Caco-2 (cell line): Measurements from ENCODE around the gene PTPRN2. TPM values are rescaled to one million over a fixed set of nuclear protein-coding genes. Genes with fewer than 3 reads are reported as not detected.

Experiments
- BruUV-seq: library from RNA; stranded (reverse); fragments of 400-500 nt; replicated peaks from 2 replicates; lab custom pipeline; 2021; lab: Mats Ljungman, UMichigan
- CTCF ChIA-PET: fragments of 300-600 bp; sonication (Branson Sonifier 250); formaldehyde crosslinking; loops from one replicate; lab custom pipeline; 2022; ENCODE audit warnings: antibody characterized with exemption; lab: Charles Lee
- POLR2A ChIA-PET: fragments of 300-600 bp; sonication (Branson Sonifier 250); formaldehyde crosslinking; loops from one replicate; lab custom pipeline; 2022; ENCODE audit warnings: antibody characterized with exemption; lab: Charles Lee
- DNase-seq, 2 experiments: peaks; one replicate each; pipeline versions ENCODE4 v3.0.0 to v3.0.0-alpha.2; 2020 to 2022
- H3K27me3 ChIP-seq: replicated peaks from 2 replicates; pipeline ENCODE4 v1.6.0; 2011; ENCODE audit warnings: low read length; ENCODE audit not compliant: control insufficient read depth, insufficient read depth
- H3K36me3 ChIP-seq: 2 replicates; pipeline ENCODE4 v1.5.1; 2011; ENCODE audit warnings: low read length; ENCODE audit not compliant: control insufficient read depth, insufficient read depth
- H3K4me1 ChIP-seq: fragments of 250-450 bp; sonication (Bioruptor Pico); 2 replicates; pipeline ENCODE4 v1.5.1; 2020; ENCODE audit warnings: mild to moderate bottlenecking
- H3K4me3 ChIP-seq: 2 replicates; pipeline ENCODE4 v1.5.1; 2011; ENCODE audit warnings: low read depth, mild to moderate bottlenecking, control low read depth, low read length
- H3K9me3 ChIP-seq: fragments of 250-450 bp; sonication (Bioruptor Pico); 2 replicates; pipeline ENCODE4 v1.5.1; 2020; ENCODE audit warnings: mild to moderate bottlenecking, moderate library complexity
- H3K27ac Mint-ChIP-seq: one replicate; pipeline ENCODE4 v1.8.0; 2022; ENCODE audit warnings: mixed read lengths; ENCODE audit not compliant: unreplicated experiment
- H3K27me3 Mint-ChIP-seq: one replicate; pipeline ENCODE4 v1.8.0; 2022; ENCODE audit warnings: mixed read lengths; ENCODE audit not compliant: insufficient read depth, unreplicated experiment
- H3K36me3 Mint-ChIP-seq: one replicate; pipeline ENCODE4 v1.8.0; 2022; ENCODE audit warnings: mild to moderate bottlenecking, mixed read lengths; ENCODE audit not compliant: insufficient read depth, unreplicated experiment
- H3K4me1 Mint-ChIP-seq: one replicate; pipeline ENCODE4 v1.8.0; 2022; ENCODE audit warnings: low read depth, mixed read lengths; ENCODE audit not compliant: unreplicated experiment
- H3K4me3 Mint-ChIP-seq: one replicate; pipeline ENCODE4 v1.8.0; 2022; ENCODE audit warnings: mild to moderate bottlenecking, moderate library complexity, mixed read lengths; ENCODE audit not compliant: unreplicated experiment
- H3K9me3 Mint-ChIP-seq: one replicate; pipeline ENCODE4 v1.8.0; 2022; ENCODE audit warnings: mixed read lengths; ENCODE audit not compliant: unreplicated experiment
- intact Hi-C: fragments of 100-400 bp; cut with micrococcal nuclease; formaldehyde crosslinking; loops from one replicate; pipeline ENCODE4 v1.10.0; 2022; ENCODE audit not compliant: unreplicated experiment
- total RNA-seq: library from RNA; stranded (reverse); gene quantifications from 2 replicates; pipeline ENCODE4 v1.2.3, GENCODE V29; 2022
- TF ChIP-seq, protein P1 (sequence below), 2 experiments: fragments of 200-600 bp in 1 of 2; IDR thresholded peaks; 1 replicate in 1 of 2; 2 replicates in 1 of 2; pipeline versions ENCODE4 v1.5.1 to v1.8.0; 2011 to 2022; ENCODE audit warnings: antibody characterized with exemption in 1 of 2, control low read depth in 1 of 2, inconsistent platforms in 1 of 2, low read depth in 1 of 2, low read length in 1 of 2, mild to moderate bottlenecking in 1 of 2, moderate library complexity in 1 of 2; ENCODE audit not compliant: insufficient read depth in 1 of 2, severe bottlenecking in 1 of 2, unreplicated experiment in 1 of 2

The PTPRN2 gene
- total RNA-seq, 1 experiment from 2014 or later, result 1.4 TPM

DNA sequence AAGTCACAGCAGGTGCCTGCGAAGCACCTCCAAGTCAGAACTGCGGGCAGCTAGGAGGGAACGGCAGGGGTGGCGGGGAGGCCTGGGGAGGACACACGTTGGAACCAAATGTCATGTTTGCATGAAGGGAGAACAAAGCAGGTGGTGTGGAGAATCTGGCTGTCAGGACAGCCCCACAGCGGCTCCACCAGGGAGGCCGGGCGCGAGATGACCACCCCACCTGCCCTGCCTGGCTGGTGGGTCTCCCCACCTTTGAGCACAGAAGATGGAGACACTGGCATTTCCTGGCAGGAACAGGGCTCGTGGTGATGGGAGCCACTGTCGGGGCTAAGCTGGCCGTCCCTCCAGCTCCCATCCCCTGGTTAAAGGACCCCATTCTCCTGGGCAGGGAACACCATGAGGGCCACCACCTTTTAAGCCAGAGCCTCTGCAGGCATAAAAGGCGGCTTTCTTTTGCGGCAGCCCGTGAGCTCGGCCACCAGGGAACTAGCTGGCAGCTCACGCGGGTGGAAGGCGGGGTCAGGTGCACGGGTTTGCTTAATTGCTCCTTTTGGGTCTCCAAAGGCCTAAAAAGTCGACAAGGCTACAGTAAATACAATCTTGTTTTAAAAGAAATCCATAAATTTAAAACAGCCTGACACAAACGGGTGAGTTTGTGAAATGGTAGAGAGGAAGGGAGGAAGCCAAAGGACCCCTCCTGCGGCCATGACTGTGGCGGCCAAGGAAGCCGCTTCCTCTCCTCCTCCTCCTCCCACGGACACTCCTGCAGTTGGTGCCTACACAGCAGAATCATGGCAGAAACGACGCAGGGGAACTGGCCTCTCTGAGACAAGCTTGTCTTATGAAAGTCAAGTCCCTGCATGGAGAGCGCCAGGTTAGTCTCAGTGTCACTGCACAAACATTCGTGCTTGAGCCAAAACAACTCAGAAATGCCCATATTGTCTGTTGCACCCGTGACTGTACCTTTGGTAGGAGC, 1037.0 kb downstream of the PTPRN2 start:
- Mint-ChIP-seq H3K36me3 (no peaks in the 10 kb centered on the region), H3K9me3 (no peaks in the 10 kb centered on the region), H3K27ac (no peak overlapping the region), H3K4me3 (no peak overlapping the region), H3K4me1 (no peaks in the 10 kb centered on the region), H3K27me3 (no peaks in the 10 kb centered on the region)
- H3K4me3 ChIP-seq, result no peak overlapping the region
- ChIA-PET CTCF (no interaction called here), POLR2A (no interaction called here)
- H3K27me3 ChIP-seq, result no peaks in the 10 kb centered on the region
- no TSS peak for BruUV-seq
- intact Hi-C loops, result no loop called here
- TF ChIP-seq, protein P1, sequence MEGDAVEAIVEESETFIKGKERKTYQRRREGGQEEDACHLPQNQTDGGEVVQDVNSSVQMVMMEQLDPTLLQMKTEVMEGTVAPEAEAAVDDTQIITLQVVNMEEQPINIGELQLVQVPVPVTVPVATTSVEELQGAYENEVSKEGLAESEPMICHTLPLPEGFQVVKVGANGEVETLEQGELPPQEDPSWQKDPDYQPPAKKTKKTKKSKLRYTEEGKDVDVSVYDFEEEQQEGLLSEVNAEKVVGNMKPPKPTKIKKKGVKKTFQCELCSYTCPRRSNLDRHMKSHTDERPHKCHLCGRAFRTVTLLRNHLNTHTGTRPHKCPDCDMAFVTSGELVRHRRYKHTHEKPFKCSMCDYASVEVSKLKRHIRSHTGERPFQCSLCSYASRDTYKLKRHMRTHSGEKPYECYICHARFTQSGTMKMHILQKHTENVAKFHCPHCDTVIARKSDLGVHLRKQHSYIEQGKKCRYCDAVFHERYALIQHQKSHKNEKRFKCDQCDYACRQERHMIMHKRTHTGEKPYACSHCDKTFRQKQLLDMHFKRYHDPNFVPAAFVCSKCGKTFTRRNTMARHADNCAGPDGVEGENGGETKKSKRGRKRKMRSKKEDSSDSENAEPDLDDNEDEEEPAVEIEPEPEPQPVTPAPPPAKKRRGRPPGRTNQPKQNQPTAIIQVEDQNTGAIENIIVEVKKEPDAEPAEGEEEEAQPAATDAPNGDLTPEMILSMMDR (IDR thresholded peaks at IDR 0.05; ENCODE audit: insufficient read depth in 1 of 2, low read depth in 1 of 2, low read length in 1 of 2, severe bottlenecking in 1 of 2, unreplicated experiment in 1 of 2), result no peak
- DNase-seq, result peak in 1 of 2 experiments; percentile 30
- no peaks in the 10 kb centered on the region for H3K9me3 ChIP-seq
- H3K36me3 ChIP-seq, result no peaks in the 10 kb centered on the region
- no peaks in the 10 kb centered on the region for H3K4me1 ChIP-seq

DNA sequence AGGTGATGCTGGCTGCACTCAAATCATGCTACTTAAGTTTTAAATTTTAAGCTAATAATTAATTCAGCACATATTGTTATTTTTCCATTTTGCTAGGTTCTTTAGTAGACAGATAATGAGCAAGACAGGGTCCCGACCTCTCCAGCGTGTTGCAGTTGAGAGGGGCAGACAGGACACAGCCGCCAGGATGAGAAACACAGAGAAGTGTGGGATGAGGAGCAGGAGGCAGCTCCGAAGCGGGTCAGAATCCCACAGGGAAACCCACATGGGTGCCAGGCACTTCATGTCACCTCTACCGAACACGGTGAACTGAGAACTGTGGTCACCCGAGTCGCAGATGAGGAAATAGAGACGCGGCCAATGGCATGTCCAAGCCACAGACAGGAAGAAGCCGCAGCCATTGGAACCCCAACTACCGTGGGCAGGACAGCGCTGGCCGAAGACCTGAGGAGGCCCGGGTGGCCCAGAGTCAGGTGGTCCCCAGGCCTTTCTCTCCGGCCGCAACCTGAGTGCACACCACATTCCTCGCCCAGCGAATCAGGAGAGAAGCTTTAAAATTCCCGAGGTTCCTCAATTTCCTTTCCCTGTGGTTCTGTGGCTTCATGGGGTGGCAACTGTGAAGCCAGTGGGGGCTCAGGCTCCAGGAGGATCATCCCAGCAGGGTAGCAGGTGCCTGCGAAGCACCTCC, 1037.9 kb downstream of the PTPRN2 start:
- BruUV-seq, result no TSS peak
- ChIA-PET POLR2A (no interaction called here), CTCF (no interaction called here)
- Mint-ChIP-seq H3K4me3 (no peak overlapping the region), H3K27me3 (no peaks in the 10 kb centered on the region), H3K36me3 (no peaks in the 10 kb centered on the region), H3K9me3 (peaks cover 2% of the 10 kb centered on the region), H3K27ac (no peak overlapping the region), H3K4me1 (no peaks in the 10 kb centered on the region)
- TF ChIP-seq, protein P1 (IDR thresholded peaks at IDR 0.05; ENCODE audit: insufficient read depth in 1 of 2, low read depth in 1 of 2, low read length in 1 of 2, severe bottlenecking in 1 of 2, unreplicated experiment in 1 of 2), result no peak
- DNase-seq, result peak in 1 of 2 experiments; percentile 23
- H3K27me3 ChIP-seq, result no peaks in the 10 kb centered on the region
- H3K4me3 ChIP-seq, result no peak overlapping the region
- H3K9me3 ChIP-seq, result no peaks in the 10 kb centered on the region
- H3K36me3 ChIP-seq, result no peaks in the 10 kb centered on the region
- H3K4me1 ChIP-seq, result no peaks in the 10 kb centered on the region
- intact Hi-C loops, result no loop called here

DNA sequence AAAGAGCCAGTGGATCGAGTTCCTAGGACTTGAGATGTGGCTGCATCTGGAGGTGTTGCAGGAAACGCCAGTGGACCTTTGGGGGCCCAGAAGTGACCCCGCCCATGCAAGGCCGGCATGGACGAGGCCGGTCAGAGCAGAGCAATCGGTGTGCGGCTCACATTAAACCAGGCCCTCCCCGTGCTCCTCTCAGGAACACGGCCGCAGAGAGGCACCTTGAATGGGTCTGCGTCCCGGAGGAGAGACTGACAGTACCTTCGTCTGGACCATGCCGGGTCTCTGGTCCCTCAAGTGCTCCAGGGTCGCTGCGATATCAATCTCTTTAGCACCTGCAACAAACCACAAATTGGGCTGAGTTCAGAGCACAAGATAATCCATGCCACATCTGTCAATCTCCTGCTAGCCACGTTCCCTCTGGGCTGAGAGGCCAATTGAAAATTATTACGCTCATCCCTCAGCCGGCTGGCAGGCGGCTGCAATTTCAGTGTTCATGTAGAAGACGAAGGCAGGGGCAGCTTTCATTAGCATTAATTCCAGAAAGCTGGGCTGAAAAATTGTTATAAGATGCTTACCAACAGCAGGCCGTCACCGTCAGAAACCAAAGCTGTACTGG, 1038.8 kb downstream of the PTPRN2 start:
- H3K36me3 ChIP-seq, result no peaks in the 10 kb centered on the region
- intact Hi-C loops, result no loop called here
- ChIA-PET POLR2A (no interaction called here), CTCF (no interaction called here)
- H3K4me1 ChIP-seq, result no peaks in the 10 kb centered on the region
- no peak overlapping the region for H3K27ac Mint-ChIP-seq
- H3K4me3 Mint-ChIP-seq, result no peak overlapping the region
- no peak overlapping the region for H3K4me3 ChIP-seq
- peaks cover 12% of the 10 kb centered on the region for H3K9me3 Mint-ChIP-seq
- no peaks in the 10 kb centered on the region for H3K4me1 Mint-ChIP-seq
- peaks cover 5% of the 10 kb centered on the region for H3K27me3 Mint-ChIP-seq
- no peaks in the 10 kb centered on the region for H3K9me3 ChIP-seq
- BruUV-seq, result no TSS peak
- TF ChIP-seq, protein P1 (IDR thresholded peaks at IDR 0.05; ENCODE audit: insufficient read depth in 1 of 2, low read depth in 1 of 2, low read length in 1 of 2, severe bottlenecking in 1 of 2, unreplicated experiment in 1 of 2), result no peak
- H3K27me3 ChIP-seq, result no peaks in the 10 kb centered on the region
- H3K36me3 Mint-ChIP-seq, result no peaks in the 10 kb centered on the region
- DNase-seq, result peak in 1 of 2 experiments; percentile 9
